ENCODE results near the gene SHQ1.

- no peak for TF ChIP-seq CTCF (conservative IDR thresholded peaks at IDR 0.05)
- no peak for TF ChIP-seq EZH2 (IDR thresholded peaks at IDR 0.05; ENCODE audit: low read depth)
These were observed 148.6 kb downstream of the SHQ1 start for GRCh38 chr3:72699631-72700030.
